GM18520 (cell line): ENCODE results near the gene SLAMF8.

ENCODE experiments used
- ATAC-seq: cut with Tn5 transposase; IDR thresholded peaks from one replicate; pipeline ENCODE4 v1.9.1; 2021; ENCODE audit not compliant: unreplicated experiment

The SLAMF8 gene

GRCh38 chr1:159868766-159869165 is 42.1 kb downstream of the SLAMF8 start:
- no peak for ATAC-seq

GRCh38 chr1:159869173-159869572 is 42.5 kb downstream of the SLAMF8 start:
- no peak for ATAC-seq

GRCh38 chr1:159869607-159870006 is 42.9 kb downstream of the SLAMF8 start:
- ATAC-seq, result no peak

- no peak for ATAC-seq
Measured at GRCh38 chr1:159870704-159871103, 44.0 kb downstream of the SLAMF8 start.

- ATAC-seq, result no peak
Measured at GRCh38 chr1:159872891-159873290, 46.2 kb downstream of the SLAMF8 start.

- ATAC-seq, result no peak
Measured at GRCh38 chr1:159873530-159874143, 47.0 kb downstream of the SLAMF8 start.

GRCh38 chr1:159877695-159878444 is 51.2 kb downstream of the SLAMF8 start:
- no peak for ATAC-seq

GRCh38 chr1:159879136-159879535 is 52.5 kb downstream of the SLAMF8 start:
- ATAC-seq, result no peak

GRCh38 chr1:159879977-159880376 is 53.3 kb downstream of the SLAMF8 start:
- no peak for ATAC-seq

GRCh38 chr1:159880430-159880829 is 53.8 kb downstream of the SLAMF8 start:
- ATAC-seq, result no peak

- no peak for ATAC-seq
Measured at GRCh38 chr1:159881622-159882526, 55.2 kb downstream of the SLAMF8 start.

- no peak for ATAC-seq
Measured at GRCh38 chr1:159882527-159882862, 55.8 kb downstream of the SLAMF8 start.

- no peak for ATAC-seq
Measured at GRCh38 chr1:159883134-159883533, 56.5 kb downstream of the SLAMF8 start.

- ATAC-seq, result no peak
Measured at GRCh38 chr1:159884296-159884695, 57.6 kb downstream of the SLAMF8 start.
